ENCODE data around the gene GPR146.

Gene GPR146

GRCh38 chr7:1009747-1010146 is 34.6 kb upstream of the GPR146 start:
- H3K27ac ChIP-seq: no peak overlapping the region
- no peak for TF ChIP-seq FOXP2 (optimal IDR thresholded peaks at IDR 0.05; ENCODE audit: control extremely low read depth, extremely low read length, insufficient read depth)
- TF ChIP-seq POLR2AphosphoS5 (IDR thresholded peaks at IDR 0.05; ENCODE audit: borderline replicate concordance, low read depth, low read length): no peak
- no peak for TF ChIP-seq EZH2 (IDR thresholded peaks at IDR 0.05)

GRCh38 chr7:1010226-1010625 is 34.1 kb upstream of the GPR146 start:
- TF ChIP-seq EZH2 (IDR thresholded peaks at IDR 0.05): no peak
- no peak for TF ChIP-seq POLR2AphosphoS5 (IDR thresholded peaks at IDR 0.05; ENCODE audit: borderline replicate concordance, low read depth, low read length)
- Histone ChIP-seq H3K9ac (ENCODE audit: insufficient read length) (no peak overlapping the region), H3K27ac (no peak overlapping the region), H3K9me3 (ENCODE audit: low read depth, low read length) (no peaks in the 10 kb centered on the region), H3K4me3 (no peak overlapping the region), H3K36me3 (ENCODE audit: insufficient read depth, low read length) (no peaks in the 10 kb centered on the region)
- no peak for DNase-seq (ENCODE audit: low read depth, low spot score)

More at GRCh38 chr7:1009747-1010146, 34.6 kb upstream of the GPR146 start:
- Histone ChIP-seq H3K36me3 (ENCODE audit: insufficient read depth, low read length) (no peaks in the 10 kb centered on the region), H3K9me3 (ENCODE audit: low read depth, low read length) (no peaks in the 10 kb centered on the region), H3K4me3 (no peak overlapping the region), H3K9ac (ENCODE audit: insufficient read length) (no peak overlapping the region)
- DNase-seq (ENCODE audit: low read depth, low spot score): no peak

GRCh38 chr7:1011297-1012003 is 32.9 kb upstream of the GPR146 start:
- Histone ChIP-seq H3K36me3 (ENCODE audit: insufficient read depth, low read length) (no peaks in the 10 kb centered on the region), H3K4me3 (no peak overlapping the region), H3K9me3 (ENCODE audit: low read depth, low read length) (no peaks in the 10 kb centered on the region), H3K9ac (ENCODE audit: insufficient read length) (no peak overlapping the region), H3K27ac (no peak overlapping the region)
- no peak for DNase-seq (ENCODE audit: low read depth, low spot score)
- TF ChIP-seq EZH2 (IDR thresholded peaks at IDR 0.05): no peak
- TF ChIP-seq FOXP2 (optimal IDR thresholded peaks at IDR 0.05; ENCODE audit: control extremely low read depth, extremely low read length, insufficient read depth): no peak
- no peak for TF ChIP-seq POLR2AphosphoS5 (IDR thresholded peaks at IDR 0.05; ENCODE audit: borderline replicate concordance, low read depth, low read length)

GRCh38 chr7:1012004-1012715 is 32.2 kb upstream of the GPR146 start:
- TF ChIP-seq FOXP2 (optimal IDR thresholded peaks at IDR 0.05; ENCODE audit: control extremely low read depth, extremely low read length, insufficient read depth): no peak
- no peak for TF ChIP-seq EZH2 (IDR thresholded peaks at IDR 0.05)
- no peak for TF ChIP-seq POLR2AphosphoS5 (IDR thresholded peaks at IDR 0.05; ENCODE audit: borderline replicate concordance, low read depth, low read length)
- Histone ChIP-seq H3K36me3 (ENCODE audit: insufficient read depth, low read length) (no peaks in the 10 kb centered on the region), H3K4me3 (no peak overlapping the region), H3K9ac (ENCODE audit: insufficient read length) (no peak overlapping the region), H3K9me3 (ENCODE audit: low read depth, low read length) (no peaks in the 10 kb centered on the region), H3K27ac (no peak overlapping the region)
- no peak for DNase-seq (ENCODE audit: low read depth, low spot score)

GRCh38 chr7:1012716-1013095 is 31.6 kb upstream of the GPR146 start:
- DNase-seq (ENCODE audit: low read depth, low spot score): no peak
- Histone ChIP-seq H3K4me3 (no peak overlapping the region), H3K9ac (ENCODE audit: insufficient read length) (no peak overlapping the region), H3K27ac (no peak overlapping the region), H3K9me3 (ENCODE audit: low read depth, low read length) (no peaks in the 10 kb centered on the region), H3K36me3 (ENCODE audit: insufficient read depth, low read length) (no peaks in the 10 kb centered on the region)
- TF ChIP-seq POLR2AphosphoS5 (IDR thresholded peaks at IDR 0.05; ENCODE audit: borderline replicate concordance, low read depth, low read length) (no peak), EZH2 (IDR thresholded peaks at IDR 0.05) (no peak), FOXP2 (optimal IDR thresholded peaks at IDR 0.05; ENCODE audit: control extremely low read depth, extremely low read length, insufficient read depth) (no peak)

GRCh38 chr7:1013581-1013980 is 30.8 kb upstream of the GPR146 start:
- Histone ChIP-seq H3K4me3 (no peak overlapping the region), H3K9ac (ENCODE audit: insufficient read length) (peak overlapping the region; percentile 28), H3K27ac (peak overlapping the region; percentile 64), H3K36me3 (ENCODE audit: insufficient read depth, low read length) (no peaks in the 10 kb centered on the region), H3K9me3 (ENCODE audit: low read depth, low read length) (no peaks in the 10 kb centered on the region)
- no peak for DNase-seq (ENCODE audit: low read depth, low spot score)
- TF ChIP-seq POLR2AphosphoS5 (IDR thresholded peaks at IDR 0.05; ENCODE audit: borderline replicate concordance, low read depth, low read length): no peak
- no peak for TF ChIP-seq EZH2 (IDR thresholded peaks at IDR 0.05)
- no peak for TF ChIP-seq FOXP2 (optimal IDR thresholded peaks at IDR 0.05; ENCODE audit: control extremely low read depth, extremely low read length, insufficient read depth)

- H3K4me3 ChIP-seq: no peak overlapping the region
- TF ChIP-seq FOXP2 (optimal IDR thresholded peaks at IDR 0.05; ENCODE audit: control extremely low read depth, extremely low read length, insufficient read depth) (no peak), POLR2AphosphoS5 (IDR thresholded peaks at IDR 0.05; ENCODE audit: borderline replicate concordance, low read depth, low read length) (no peak), EZH2 (IDR thresholded peaks at IDR 0.05) (no peak)
- no peak overlapping the region for H3K27ac ChIP-seq
- no peak overlapping the region for H3K9ac ChIP-seq (ENCODE audit: insufficient read length)
- no peaks in the 10 kb centered on the region for H3K36me3 ChIP-seq (ENCODE audit: insufficient read depth, low read length)
- no peak for DNase-seq (ENCODE audit: low read depth, low spot score)
- no peaks in the 10 kb centered on the region for H3K9me3 ChIP-seq (ENCODE audit: low read depth, low read length)
Measured at GRCh38 chr7:1014681-1015080, 29.7 kb upstream of the GPR146 start.

- H3K4me3 ChIP-seq: no peak overlapping the region
- H3K9ac ChIP-seq (ENCODE audit: insufficient read length): no peak overlapping the region
- no peak overlapping the region for H3K27ac ChIP-seq
- H3K36me3 ChIP-seq (ENCODE audit: insufficient read depth, low read length): no peaks in the 10 kb centered on the region
- DNase-seq (ENCODE audit: low read depth, low spot score): no peak
- no peak for TF ChIP-seq EZH2 (IDR thresholded peaks at IDR 0.05)
- TF ChIP-seq FOXP2 (optimal IDR thresholded peaks at IDR 0.05; ENCODE audit: control extremely low read depth, extremely low read length, insufficient read depth): no peak
- TF ChIP-seq POLR2AphosphoS5 (IDR thresholded peaks at IDR 0.05; ENCODE audit: borderline replicate concordance, low read depth, low read length): no peak
- no peaks in the 10 kb centered on the region for H3K9me3 ChIP-seq (ENCODE audit: low read depth, low read length)
Measured at GRCh38 chr7:1015196-1016121, 28.9 kb upstream of the GPR146 start.
